K562 treated with DMSO at 1 percent for 4 hours (cell line): Measurements from ENCODE around the gene AP1M2. TPM values are rescaled to one million over a fixed set of nuclear protein-coding genes. Genes with fewer than 3 reads are reported as not detected.

ENCODE experiments used
- total RNA-seq: library from RNA; unstranded; fragments of 300-600 nt; gene quantifications from 2 replicates; pipeline ENCODE4 v1.2.3, GENCODE V29; 2022; ENCODE audit not compliant: insufficient read depth

Gene AP1M2
- not detected in 2 replicates for total RNA-seq

GRCh38 chr19:10587022-10587838 is at the start of gene AP1M2:
AP1M2 (minus strand) TSS chr19:10587312; CDS start chr19:10587231, 81 bp downstream.

GRCh38 chr19:10625003-10625761 is 38.1 kb upstream of the AP1M2 start, which contains the start of gene SLC44A2:
SLC44A2 (plus strand) TSS chr19:10625553; CDS start chr19:10625634, 81 bp downstream.

GRCh38 chr19:10568826-10569651 is 18.1 kb downstream of the AP1M2 start, which contains the start of gene CDKN2D:
CDKN2D (minus strand) TSS chr19:10568979; CDS start chr19:10568653, 326 bp downstream.

GRCh38 chr19:10565567-10566407 is 21.3 kb downstream of the AP1M2 start, which contains the start of gene KRI1:
KRI1 (minus strand) TSS chr19:10566010; CDS start chr19:10565999, 11 bp downstream.

GRCh38 chr19:10543420-10544241 is 43.5 kb downstream of the AP1M2 start, which contains the start of gene ATG4D:
ATG4D (plus strand) TSS chr19:10543904; CDS start chr19:10544091, 187 bp downstream.

Other genes starting within 250 kb of the AP1M2 start
- 8.1 and 15.6 TPM in 2 replicates for gene ICAM3, start 247.7 kb downstream of the AP1M2 start, total RNA-seq
- 128 and 144 TPM in 2 replicates for gene TYK2, start 206.7 kb downstream of the AP1M2 start, total RNA-seq
- gene CDC37, start 183.8 kb downstream of the AP1M2 start, total RNA-seq, result 266 and 284 TPM in 2 replicates
- gene PDE4A, start 166.8 kb downstream of the AP1M2 start, total RNA-seq, result 8.9 and 20.3 TPM in 2 replicates
- 50.6 and 59.5 TPM in 2 replicates for gene KEAP1, start 84.0 kb downstream of the AP1M2 start, total RNA-seq
- gene S1PR5, start 69.9 kb downstream of the AP1M2 start, total RNA-seq, result not detected in 2 replicates
- gene ATG4D, start 43.4 kb downstream of the AP1M2 start, total RNA-seq, result 64.0 and 67.0 TPM in 2 replicates
- gene KRI1, start 21.3 kb downstream of the AP1M2 start, total RNA-seq, result 31.8 and 31.9 TPM in 2 replicates
- 38.7 and 39.7 TPM in 2 replicates for gene CDKN2D, start 18.3 kb downstream of the AP1M2 start, total RNA-seq
- 34.4 and 49.9 TPM in 2 replicates for gene SLC44A2, start 38.2 kb upstream of the AP1M2 start, total RNA-seq
- 192 and 224 TPM in 2 replicates for gene ILF3, start 67.0 kb upstream of the AP1M2 start, total RNA-seq
- 15.1 and 15.8 TPM in 2 replicates for gene QTRT1, start 114.1 kb upstream of the AP1M2 start, total RNA-seq
- gene DNM2, start 130.8 kb upstream of the AP1M2 start, total RNA-seq, result 230 and 243 TPM in 2 replicates
- gene TMED1, start 248.9 kb upstream of the AP1M2 start, total RNA-seq, result 68.8 and 71.1 TPM in 2 replicates